GM21825 (cell line): Measurements from ENCODE around the gene CDC42EP1.
"Not testable (repeated sequence)": the region's sequence is repeated elsewhere in the genome, so short reads cannot be mapped to it uniquely, and the experiment has no call there.

ENCODE experiments used
- ATAC-seq: cut with Tn5 transposase; IDR thresholded peaks from one replicate; pipeline ENCODE4 v1.9.1; 2021; ENCODE audit warnings: mild to moderate bottlenecking, moderate library complexity; ENCODE audit not compliant: unreplicated experiment

The CDC42EP1 gene, protein sequence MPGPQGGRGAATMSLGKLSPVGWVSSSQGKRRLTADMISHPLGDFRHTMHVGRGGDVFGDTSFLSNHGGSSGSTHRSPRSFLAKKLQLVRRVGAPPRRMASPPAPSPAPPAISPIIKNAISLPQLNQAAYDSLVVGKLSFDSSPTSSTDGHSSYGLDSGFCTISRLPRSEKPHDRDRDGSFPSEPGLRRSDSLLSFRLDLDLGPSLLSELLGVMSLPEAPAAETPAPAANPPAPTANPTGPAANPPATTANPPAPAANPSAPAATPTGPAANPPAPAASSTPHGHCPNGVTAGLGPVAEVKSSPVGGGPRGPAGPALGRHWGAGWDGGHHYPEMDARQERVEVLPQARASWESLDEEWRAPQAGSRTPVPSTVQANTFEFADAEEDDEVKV

DNA sequence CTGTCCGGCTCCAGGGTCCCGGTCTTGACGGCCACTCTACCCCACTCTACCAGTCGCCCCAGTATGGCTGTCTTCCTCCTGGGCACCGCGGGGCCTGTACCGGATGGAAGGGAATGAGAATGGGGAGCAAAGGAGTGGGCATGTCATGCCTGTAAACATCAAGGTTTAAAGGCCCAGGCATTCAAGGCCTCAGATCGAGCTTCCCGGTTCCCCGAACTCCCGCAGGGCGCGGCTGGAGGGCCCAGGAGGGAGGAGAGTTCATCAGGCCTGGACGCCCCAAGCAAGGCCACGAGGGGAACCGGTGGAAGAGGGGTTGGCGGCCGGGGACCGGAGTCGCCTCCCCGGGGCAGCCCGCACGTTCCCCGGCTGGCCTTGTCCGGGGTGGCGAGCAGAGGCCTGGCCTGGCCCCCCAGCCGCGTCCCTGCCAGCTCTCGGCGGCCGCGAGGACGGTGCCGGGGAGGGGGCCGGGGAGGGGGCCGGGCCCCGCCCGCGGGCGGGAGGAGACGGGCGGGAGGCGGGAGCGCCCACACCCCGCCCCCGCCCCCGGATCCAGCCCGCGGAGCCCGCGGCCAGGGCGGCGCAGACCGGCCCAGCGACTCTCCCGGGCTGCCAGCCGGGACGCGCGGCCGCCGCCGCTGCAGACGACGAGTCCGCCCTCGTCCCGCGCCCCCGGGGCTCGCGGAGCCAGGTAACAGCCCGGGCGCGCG, at the start of gene CDC42EP1:
Gene CDC42EP1, plus strand, starts transcription at position 580 of the 707 bp plus-strand sequence. CDS start 5,870 bp downstream, outside the sequence.
- ATAC-seq = no peak

DNA sequence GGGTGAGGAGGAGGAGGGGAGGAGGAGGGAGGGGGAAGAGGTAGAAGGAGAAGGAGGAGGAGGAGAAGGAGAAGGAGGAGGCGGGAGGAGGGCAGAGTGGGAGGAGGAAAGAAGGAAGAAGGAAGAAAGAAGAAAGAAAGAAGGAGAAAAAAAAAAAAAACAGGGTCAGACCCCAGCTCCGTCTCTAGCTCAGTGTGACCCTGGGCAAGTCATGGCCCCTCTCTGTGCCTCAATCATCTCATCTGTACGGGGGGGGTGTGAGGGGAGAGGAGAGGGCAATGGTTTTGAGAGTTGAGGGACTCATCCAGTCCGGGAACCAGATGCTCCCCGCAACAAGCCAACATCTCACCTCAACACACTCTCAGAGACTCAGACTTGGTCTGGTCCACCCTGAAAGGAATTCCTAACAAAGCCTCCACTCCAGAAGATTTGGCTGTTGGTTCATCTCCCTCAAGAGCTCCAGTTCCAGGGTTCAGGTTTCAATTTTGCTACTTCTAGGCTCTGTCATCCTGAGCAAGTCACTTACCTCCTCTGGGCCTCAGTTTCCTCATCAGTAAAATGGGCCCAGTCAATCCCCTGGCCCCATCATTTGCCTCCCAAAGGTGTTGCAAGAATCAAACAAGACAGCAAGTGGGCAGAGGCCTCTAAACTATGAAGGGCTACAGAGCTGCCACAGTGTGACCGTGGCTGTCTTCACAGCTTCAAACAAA, 48.7 kb upstream of the CDC42EP1 start:
- no peak for ATAC-seq

DNA sequence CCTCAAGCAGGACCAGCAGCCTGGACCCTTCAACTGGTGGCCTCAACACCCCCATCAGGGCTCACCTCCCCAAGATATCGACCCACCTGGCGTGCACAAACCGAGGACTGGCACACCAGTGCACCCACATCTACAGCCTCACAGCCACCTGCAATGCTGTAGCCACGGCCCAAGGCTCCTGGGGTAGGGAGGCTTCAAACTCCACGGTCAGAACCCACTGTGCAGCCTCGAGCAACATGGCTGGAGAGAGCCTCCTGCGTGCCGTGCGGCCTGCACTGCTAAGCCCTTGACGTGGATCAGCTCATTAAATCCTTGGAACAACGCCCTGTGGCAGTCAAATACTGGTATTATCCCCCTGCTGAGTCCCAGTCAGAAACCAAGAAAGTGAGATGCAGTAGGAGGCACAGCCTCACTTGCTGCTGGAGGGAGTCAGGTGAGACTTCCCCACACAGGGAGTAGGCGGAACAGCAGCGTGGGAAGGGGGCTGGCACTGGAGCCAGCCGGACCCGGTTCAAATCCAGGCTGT, 45.7 kb upstream of the CDC42EP1 start:
- no peak for ATAC-seq

DNA sequence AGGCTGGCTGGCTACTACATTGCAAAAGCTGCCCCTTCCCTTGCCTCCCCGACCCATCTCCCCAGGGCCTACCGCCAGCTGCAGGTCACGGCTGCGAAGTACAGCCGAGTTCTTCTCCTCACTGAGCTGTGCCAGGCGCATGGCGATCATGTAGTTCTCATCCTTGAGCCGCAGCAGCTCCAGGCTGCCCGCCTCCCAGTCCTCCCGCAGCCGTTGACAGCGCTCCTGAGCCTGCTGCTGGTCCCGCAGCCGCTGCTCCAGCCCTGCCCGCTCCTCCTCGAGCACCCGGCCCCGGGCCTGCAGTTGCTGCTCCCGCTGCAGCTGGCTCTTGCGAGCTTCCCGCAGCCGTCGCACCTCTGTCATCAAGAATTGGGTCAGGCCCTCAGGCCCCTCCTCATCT, 44.4 kb upstream of the CDC42EP1 start:
- no peak for ATAC-seq

DNA sequence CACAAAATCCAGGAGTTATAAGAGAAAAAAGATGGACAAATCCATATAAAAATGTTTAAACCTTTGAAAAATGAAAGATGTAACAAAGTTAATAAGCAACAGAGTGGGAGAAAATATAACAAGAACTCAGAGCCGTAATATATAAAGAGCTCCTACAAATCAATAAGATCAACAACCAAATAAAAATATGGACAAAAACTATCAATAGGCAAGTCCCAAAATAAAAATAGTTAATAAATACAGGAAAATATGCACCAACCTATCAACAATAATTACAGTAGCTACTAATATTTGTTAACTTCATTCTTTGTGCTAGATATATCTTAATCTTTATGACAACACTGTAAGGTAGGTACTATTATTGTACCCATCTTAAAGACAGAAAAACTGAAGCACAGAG, 43.8 kb upstream of the CDC42EP1 start:
- ATAC-seq = no peak

DNA sequence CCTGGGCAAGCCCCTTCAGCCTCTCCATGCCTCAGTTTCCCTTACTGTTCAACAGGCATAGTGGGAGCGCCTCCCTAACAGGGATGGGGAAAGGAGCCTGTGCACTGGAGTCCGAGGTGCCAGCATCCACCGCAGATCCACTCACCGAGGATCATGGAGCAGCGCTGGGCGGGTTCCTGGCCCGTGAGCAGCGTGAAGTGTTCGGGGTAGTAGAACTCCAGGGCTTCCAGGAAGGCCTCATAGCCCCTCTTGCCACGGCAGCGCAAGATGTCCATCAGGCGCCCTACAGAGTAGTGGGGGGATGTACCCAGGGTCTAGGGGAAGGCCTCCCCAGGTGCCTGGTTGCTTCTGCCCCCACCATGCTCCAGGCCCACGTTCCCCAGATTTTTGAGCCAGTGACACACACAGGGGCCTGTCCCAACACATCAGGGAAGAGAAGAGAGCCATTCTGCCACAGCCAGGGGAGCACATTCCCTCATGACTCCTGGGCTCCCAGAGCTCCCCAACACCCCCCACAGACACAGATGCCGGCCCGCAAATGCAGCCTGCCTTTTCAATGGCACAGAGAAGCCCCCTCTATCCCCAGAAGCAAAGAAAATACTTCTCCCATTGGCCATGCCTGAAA, 42.3 kb upstream of the CDC42EP1 start:
- ATAC-seq = no peak

DNA sequence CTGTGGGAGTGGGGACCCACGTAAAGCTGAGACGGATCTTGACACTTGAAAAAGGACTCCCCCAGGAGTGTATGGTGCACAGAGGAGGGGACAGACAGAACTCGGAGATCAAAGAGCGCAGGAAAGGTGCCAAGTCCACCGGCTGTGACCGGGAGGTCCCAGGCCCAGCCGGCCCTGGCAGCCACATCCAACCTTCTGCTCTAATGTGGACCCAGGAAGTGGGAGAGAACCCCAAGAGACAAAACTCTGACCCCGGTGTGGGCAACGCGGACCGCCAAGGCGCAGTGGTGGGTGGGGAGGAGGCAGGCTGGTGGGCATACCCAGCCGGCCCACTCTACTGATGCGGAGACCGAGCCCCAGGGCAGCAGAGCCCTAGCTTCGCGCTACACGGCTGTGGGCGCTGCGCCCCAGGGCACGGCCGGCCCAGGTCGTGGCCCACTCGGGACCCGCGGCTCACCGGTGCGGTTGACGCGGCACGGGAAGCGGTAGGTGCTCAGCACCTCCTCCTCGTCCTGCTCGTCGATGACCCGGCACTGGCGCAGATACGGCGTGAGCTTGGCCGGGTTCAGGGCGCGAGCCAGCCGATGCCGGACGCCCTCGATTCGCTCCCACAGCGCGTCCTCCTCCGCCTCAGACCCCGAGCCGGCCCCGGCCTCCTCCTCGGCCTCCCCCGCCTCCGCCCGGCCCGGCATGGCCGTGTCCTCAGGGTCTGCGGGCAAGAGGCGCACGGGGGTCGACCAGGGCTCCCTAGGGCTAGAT, 41.6 kb upstream of the CDC42EP1 start:
- ATAC-seq = no peak

DNA sequence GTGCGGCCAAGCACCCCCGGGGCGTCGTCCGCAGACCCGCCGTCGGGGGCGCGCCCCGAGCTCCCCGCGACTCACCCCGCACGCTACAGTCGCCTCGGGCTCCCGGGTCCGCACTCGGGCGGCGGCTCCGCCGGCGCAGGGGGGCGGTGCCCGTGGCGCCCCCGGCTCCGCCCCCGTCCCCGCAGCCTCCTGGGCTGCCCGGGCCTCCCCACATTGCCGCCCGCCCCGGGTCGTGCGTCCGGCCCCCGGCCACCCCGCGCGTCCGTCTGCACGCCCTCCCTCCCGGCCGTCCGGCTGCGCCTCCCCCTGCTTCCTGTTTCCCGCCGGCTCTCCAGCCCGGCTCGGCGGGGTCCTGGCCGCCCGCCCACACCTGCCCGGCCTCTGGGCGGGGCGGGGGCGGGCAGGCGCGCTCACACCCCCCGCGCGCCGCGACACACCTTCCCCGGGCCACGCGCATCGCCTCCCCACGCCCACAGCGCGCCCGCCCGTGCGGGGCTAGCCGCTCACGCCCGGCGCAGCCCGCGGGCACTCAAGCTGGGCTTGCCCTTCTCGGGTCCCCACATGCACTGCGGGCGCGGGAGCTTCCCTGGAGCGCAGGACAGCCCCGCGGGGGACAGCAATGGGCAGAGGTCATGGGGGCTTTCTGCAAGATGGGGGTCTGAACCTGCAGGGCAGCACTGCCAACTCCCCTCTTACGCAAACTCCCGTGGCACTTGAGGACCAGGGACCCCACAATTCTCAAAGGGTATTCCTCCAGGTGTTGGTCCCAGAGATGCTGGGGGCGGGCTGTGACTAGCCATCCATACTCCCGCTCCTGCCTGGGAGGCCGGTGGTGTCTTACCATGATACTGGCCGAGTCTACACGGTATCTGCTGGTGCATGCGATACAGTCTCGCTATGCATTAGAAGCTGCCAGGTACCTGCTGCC, 40.7 kb upstream of the CDC42EP1 start, which contains the start of gene CARD10:
Gene CARD10, minus strand, starts transcription at position 148 of the 928 bp plus-strand sequence. CDS start 215 bp downstream, outside the sequence.
- ATAC-seq = no peak

DNA sequence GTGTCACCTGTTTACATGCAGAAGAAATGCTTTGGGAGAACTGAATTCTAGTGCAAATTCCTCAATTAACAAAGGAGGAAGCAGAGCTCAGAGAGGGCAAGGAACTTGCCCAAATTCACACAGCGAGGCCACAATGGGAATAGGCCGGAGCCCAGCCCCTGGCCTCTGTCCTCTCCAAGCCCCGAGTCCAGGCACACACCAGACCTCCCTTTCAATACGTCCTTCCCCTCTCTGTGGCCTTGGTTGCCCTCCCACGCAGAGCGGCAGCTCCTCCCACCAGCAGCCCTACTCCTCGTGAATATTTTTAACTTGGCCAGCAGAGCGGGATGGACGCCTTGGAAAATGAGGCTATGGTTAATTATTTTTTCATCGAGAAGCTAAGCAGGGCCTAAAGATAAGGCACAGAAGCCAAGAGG, 39.5 kb upstream of the CDC42EP1 start:
- ATAC-seq = no peak

DNA sequence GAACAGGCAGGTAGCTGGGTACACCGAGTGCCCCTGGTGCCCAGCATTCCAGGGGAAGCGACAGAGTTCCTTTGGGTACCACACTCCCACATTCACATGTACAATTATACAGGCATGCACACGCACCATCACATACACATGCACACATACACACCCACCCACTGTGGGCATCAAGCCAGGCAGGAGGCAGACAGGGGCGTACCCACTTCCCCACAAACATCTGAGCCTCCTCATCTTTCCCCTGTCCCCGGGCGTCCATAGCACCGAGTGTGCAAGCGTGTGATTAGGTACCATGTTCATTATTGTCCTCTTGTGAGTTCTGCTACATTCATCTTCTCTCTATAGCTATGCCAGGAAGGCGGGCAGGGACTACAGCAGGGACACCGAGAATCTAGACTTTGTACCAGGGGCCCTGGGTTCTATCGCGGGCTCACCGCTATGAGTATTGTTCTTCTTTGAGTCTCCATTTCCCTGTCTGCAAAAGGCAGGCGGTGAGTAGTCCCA, 39.0 kb upstream of the CDC42EP1 start:
- ATAC-seq = no peak

DNA sequence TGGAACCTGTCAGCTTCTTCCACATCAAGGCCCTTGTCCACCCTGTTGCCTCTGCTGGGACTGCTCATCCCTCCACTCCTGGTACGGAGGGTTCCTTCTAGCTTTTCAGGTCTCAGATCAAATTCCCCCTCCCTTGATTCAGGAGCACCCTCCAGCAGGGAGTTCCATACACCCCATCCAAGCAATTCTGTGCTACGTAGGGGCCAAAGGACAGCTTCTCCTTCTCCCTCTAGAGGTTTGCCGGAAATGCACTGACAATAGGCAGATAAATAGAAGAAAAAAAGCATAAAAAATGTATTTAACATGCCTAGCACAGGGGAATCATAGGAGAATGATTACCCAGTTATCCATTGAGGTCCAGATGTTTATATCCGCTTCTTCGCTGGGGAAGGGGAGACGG, 37.8 kb upstream of the CDC42EP1 start:
- ATAC-seq = no peak

DNA sequence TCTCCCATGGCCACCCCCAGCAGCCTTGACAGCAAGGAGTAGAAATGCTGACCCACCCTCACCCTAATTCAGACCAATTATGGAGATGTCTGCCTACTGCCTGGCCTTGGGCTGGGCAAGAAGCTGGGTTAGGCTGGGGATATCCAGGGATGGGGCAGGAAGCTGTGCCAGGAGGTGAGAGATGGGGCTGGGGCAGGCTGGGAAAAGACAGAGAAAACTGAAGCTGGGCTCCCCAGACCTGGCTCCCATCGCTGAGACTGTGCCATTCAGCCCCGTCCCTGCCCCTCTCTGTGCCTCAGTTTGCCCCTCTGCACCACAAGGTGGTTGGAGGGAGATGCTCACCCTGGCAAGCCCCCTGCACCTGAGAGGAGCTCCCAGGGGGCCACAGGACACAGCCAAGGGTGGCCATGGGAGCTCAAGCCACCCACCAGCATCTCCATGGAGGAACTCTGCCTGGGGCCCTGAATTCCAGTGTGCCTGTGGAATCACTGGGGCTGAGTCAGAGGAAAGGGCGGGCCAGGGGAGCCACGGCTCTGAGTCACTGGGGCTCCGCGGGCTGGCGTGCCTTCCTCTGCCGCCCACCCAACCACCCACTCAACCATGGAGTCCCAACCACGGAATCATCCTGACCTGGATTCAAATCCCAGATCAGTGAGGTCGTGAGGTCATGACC, 35.1 kb upstream of the CDC42EP1 start:
- ATAC-seq = no peak

DNA sequence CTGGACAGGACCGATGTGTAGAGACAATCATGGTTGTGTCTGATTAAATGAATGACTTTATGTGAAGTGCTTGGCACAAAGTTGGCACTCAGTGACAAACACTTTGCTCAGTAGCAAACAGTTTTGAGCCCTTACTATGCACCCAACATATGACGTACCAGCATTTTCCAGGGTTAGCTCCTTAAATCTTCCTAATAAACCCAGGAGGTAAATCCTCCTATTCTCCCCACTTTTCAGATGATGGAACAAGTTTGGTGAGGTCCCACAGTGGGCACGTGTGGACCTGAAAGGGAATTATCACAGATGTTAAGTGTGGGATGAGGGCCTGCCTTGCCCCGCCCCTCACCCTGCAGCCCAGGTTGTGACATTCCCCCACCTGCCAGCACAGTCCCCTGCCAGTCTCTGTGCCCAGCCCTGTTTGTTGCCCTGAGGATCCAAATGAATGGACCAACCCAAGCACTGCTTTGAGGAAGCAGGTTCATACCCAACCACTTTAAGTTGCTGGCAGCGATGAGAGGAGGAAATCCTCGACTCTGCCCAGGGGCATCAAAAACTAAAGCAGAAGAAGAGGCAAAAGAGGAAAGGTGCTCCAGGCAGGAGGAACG, 34.4 kb upstream of the CDC42EP1 start:
- ATAC-seq = no peak

DNA sequence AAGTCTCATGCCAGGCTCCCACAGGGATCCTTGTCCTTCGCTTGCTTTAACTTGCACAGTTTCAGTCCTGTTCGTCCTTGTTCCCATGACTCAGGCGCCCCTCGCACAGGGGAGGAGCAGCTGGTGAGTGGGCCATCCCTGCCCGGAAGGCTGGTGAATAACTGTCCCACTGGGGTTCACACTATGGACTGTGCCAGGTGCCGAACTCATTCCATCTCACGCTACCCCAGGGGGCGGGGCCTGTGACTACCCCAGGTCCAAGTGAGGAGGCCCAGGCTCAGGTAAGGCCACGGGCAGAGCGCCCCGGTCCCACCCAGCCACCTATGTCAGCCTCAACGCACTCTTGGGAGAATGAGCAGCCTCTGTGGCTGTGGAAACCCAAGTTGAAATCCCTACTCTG, 33.9 kb upstream of the CDC42EP1 start:
- ATAC-seq = no peak

DNA sequence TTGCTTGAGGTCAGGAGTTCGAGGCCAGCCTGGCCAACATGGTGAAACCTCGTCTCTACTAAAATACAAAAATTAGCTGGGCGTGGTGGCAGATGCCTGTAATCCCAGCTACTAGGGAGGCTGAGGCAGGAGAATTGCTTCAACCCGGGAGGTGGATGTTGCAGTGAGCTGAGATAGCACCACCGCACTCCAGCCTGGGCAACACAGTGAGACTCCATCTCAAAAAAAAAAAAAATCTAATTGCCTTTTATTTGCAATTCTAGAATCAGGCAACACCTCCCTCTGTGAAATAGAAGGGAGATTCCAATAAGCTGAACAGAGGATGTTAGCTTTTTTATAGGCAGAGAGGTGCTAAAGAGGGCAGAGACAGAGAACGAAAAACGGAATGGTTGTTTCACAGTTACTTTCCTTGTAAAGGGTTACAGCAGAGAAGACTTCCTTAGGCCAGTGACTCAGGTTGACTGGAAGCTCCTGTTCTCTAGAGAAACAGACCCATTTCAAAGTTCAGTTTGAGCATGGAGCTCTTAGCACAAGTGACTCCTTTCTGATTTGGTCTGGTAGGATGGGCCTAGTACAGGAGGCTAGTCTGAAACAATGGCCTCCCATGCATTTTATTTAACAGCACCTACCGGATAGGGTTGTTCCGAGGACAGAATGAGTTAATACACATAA, 33.1 kb upstream of the CDC42EP1 start:
- ATAC-seq = not testable (repeated sequence)

DNA sequence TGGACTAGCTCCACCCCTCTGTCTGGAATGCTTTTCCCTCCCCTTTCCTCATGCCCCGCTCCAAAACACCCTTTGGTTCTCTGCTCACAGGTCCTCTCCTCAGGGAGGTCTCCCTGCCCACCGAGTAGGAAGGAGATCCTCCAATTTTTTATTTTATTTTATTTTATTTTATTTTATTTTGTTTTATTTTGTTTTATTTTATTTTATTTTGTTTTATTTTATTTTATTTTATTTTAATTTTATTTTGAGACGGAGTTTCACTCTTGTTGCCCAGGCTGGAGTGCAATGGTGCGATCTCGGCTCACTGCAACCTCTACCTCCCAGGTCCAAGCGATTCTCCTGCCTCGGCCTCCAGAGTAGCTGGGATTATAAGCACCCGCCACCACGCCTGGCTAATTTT, 32.3 kb upstream of the CDC42EP1 start:
- ATAC-seq = not testable (repeated sequence)

DNA sequence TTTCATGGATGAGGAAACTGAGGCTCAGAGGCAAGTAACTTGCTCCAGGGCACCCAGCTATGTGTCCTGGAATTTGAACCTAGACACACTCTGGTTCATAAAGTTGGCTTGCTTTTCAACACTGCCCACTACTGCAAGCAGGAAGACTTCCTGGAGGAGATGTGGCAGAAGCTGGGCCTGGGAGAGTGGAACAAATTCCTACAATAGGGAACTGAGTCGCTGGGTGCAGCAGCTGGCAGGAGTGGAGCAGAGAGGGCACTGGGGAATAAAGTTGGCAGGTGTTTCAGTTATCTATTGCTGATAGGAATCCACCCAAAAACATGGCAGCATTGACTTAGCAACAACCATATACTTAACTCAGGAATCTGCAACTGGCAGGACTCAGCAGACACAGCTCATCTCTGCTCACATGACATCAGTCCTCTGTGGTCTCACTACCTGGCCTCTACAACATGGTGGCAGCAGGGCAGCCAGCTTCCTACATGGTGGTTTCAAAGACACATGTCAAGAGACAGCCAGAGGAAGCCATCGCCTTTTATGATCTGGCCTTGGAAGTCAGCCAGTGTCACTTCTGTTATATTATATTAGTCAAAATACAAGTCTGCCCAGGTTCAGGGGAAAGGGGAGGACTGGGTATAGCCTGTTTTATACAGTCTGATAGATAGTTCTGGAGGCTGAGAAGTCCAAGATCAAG, 30.5 kb upstream of the CDC42EP1 start:
- ATAC-seq = no peak
